ENCODE results near the gene TSPAN8.

DNA sequence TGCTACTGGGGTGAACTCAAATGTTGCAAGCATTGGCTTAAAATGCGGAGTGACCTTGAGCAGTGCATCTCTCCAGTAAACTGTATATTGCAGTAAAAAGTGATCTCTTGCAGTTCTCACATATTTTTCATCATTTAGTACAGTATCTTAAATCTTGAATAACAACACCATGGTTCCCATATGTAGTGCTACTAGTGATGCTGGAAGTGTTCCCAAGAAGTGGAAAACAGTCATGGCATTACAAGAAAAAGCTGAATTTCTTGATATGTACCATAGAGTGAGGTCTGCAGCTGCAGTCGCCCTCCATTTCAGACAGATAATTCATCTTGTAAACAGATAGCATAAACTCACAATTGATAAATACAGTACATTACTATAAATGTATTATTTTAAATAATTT is 42.9 kb upstream of the TSPAN8 start:
- TF ChIP-seq, protein P1, sequence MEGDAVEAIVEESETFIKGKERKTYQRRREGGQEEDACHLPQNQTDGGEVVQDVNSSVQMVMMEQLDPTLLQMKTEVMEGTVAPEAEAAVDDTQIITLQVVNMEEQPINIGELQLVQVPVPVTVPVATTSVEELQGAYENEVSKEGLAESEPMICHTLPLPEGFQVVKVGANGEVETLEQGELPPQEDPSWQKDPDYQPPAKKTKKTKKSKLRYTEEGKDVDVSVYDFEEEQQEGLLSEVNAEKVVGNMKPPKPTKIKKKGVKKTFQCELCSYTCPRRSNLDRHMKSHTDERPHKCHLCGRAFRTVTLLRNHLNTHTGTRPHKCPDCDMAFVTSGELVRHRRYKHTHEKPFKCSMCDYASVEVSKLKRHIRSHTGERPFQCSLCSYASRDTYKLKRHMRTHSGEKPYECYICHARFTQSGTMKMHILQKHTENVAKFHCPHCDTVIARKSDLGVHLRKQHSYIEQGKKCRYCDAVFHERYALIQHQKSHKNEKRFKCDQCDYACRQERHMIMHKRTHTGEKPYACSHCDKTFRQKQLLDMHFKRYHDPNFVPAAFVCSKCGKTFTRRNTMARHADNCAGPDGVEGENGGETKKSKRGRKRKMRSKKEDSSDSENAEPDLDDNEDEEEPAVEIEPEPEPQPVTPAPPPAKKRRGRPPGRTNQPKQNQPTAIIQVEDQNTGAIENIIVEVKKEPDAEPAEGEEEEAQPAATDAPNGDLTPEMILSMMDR (conservative IDR thresholded peaks at IDR 0.05; ENCODE audit: low read depth in 2 of 2) = no peak
- no peak for TF ChIP-seq POLR2AphosphoS5 (IDR thresholded peaks at IDR 0.05; ENCODE audit: low read depth)
- TF ChIP-seq REST (IDR thresholded peaks at IDR 0.05; ENCODE audit: unreplicated experiment) = no peak
- no peak for TF ChIP-seq EZH2 (IDR thresholded peaks at IDR 0.05; ENCODE audit: low read depth, unreplicated experiment)
- TF ChIP-seq, protein P2, sequence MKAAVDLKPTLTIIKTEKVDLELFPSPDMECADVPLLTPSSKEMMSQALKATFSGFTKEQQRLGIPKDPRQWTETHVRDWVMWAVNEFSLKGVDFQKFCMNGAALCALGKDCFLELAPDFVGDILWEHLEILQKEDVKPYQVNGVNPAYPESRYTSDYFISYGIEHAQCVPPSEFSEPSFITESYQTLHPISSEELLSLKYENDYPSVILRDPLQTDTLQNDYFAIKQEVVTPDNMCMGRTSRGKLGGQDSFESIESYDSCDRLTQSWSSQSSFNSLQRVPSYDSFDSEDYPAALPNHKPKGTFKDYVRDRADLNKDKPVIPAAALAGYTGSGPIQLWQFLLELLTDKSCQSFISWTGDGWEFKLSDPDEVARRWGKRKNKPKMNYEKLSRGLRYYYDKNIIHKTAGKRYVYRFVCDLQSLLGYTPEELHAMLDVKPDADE (IDR thresholded peaks at IDR 0.05) = no peak
- no peak for TF ChIP-seq EZH2phosphoT487 (IDR thresholded peaks at IDR 0.05; ENCODE audit: unreplicated experiment)
- TF ChIP-seq ZNF114 (CRISPR knock-in tag; IDR thresholded peaks at IDR 0.05) = no peak
- no peak for TF ChIP-seq NANOG (IDR thresholded peaks at IDR 0.05; ENCODE audit: borderline replicate concordance)

Data from GM23338 (cell line).